Activated gamma-delta T cell treated with anti-CD3 and anti-CD28 coated beads, Interleukin-2, amount 50 U/mL, for 16 hours (primary cell): Measurements from ENCODE around the gene POLR3B.
"Not testable (repeated sequence)": the region's sequence is repeated elsewhere in the genome, so short reads cannot be mapped to it uniquely, and the experiment has no call there.

Source experiments
- DNase-seq: peaks from one replicate; pipeline ENCODE4 v3.0.0-alpha.2; 2020; ENCODE audit warnings: low read depth

Gene POLR3B

GRCh38 chr12:106465605-106466004 is 108.1 kb downstream of the POLR3B start:
- not testable (repeated sequence) for DNase-seq

GRCh38 chr12:106475662-106476061 is 118.1 kb downstream of the POLR3B start:
- not testable (repeated sequence) for DNase-seq

- not testable (repeated sequence) for DNase-seq
Measured at GRCh38 chr12:106477627-106478026, 120.1 kb downstream of the POLR3B start.

GRCh38 chr12:106480251-106480650 is 122.7 kb downstream of the POLR3B start:
- DNase-seq: no peak

- DNase-seq: no peak
Measured at GRCh38 chr12:106481246-106481645, 123.7 kb downstream of the POLR3B start.

GRCh38 chr12:106487664-106488063 is 130.1 kb downstream of the POLR3B start:
- DNase-seq: no peak

- no peak for DNase-seq
Measured at GRCh38 chr12:106488884-106489283, 131.3 kb downstream of the POLR3B start.

GRCh38 chr12:106490264-106490663 is 132.7 kb downstream of the POLR3B start:
- DNase-seq: no peak

GRCh38 chr12:106492857-106493256 is 135.3 kb downstream of the POLR3B start:
- no peak for DNase-seq

- DNase-seq: no peak
Measured at GRCh38 chr12:106493531-106493930, 136.0 kb downstream of the POLR3B start.

GRCh38 chr12:106495354-106495965 is 137.9 kb downstream of the POLR3B start:
- DNase-seq: no peak

- no peak for DNase-seq
Measured at GRCh38 chr12:106498056-106498455, 140.5 kb downstream of the POLR3B start.

- no peak for DNase-seq
Measured at GRCh38 chr12:106499628-106500027, 142.1 kb downstream of the POLR3B start.

GRCh38 chr12:106506691-106507090 is 149.1 kb downstream of the POLR3B start:
- DNase-seq: no peak

- DNase-seq: no peak
Measured at GRCh38 chr12:106508966-106509365, 151.4 kb downstream of the POLR3B start.

- DNase-seq: no peak
Measured at GRCh38 chr12:106511365-106511764, 153.8 kb downstream of the POLR3B start.

- no peak for DNase-seq
Measured at GRCh38 chr12:106517314-106517713, 159.8 kb downstream of the POLR3B start.

- DNase-seq: no peak
Measured at GRCh38 chr12:106519607-106520021, 162.1 kb downstream of the POLR3B start.

- DNase-seq: no peak
Measured at GRCh38 chr12:106521901-106522300, 164.4 kb downstream of the POLR3B start.

- no peak for DNase-seq
Measured at GRCh38 chr12:106522708-106523107, 165.2 kb downstream of the POLR3B start.

GRCh38 chr12:106527356-106527755 is 169.8 kb downstream of the POLR3B start:
- DNase-seq: no peak

- no peak for DNase-seq
Measured at GRCh38 chr12:106541201-106541600, 183.7 kb downstream of the POLR3B start.

GRCh38 chr12:106551410-106551809 is 193.9 kb downstream of the POLR3B start:
- DNase-seq: no peak

GRCh38 chr12:106552228-106552627 is 194.7 kb downstream of the POLR3B start:
- no peak for DNase-seq
